GM15510 (cell line): ENCODE data around the gene GPR42.

Source experiments
- POLR2A ChIP-seq: IDR thresholded peaks from 3 replicates; pipeline ENCODE4 v1.6.1; 2011; ENCODE audit warnings: borderline replicate concordance; ENCODE audit not compliant: insufficient read length; ENCODE audit errors: extremely low read depth

The GPR42 gene

DNA sequence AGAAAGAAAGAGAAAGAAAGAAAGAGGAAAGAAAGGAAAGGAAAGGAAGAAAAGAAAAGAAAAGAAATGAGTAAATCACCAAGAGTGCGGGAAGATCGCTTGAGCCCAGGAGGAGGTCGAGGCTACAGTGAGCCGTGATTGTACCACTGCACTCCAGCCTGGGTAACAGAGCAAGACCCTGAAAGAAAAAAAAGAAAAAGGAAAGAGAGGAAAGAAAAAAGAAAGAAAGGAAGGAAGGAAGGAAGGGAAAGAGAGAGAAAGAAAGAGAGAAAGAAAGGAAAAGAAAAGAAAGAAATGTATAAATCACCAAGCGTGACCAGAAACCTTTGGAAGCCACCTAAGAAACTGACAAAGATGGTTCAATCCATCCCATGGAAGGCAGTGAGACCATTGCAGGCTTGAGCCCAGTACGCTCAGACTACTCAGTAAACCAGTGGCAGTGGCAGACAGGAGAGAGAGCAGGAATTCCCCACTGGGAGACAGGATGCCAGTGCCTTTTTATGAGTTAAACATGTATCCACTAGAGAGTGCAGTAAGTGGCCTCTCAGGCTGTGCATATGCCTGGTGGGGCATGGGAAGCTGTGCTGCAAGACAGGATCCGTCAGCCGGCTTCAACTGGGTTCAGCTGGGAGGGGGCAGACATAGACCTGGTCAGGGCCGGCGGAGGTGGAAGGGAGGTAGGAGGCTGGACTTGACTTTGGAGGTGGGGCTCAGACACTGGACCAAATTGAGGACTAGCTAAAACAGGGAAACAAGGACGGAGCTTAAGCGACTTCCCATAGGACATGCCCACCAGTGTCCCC lies 4.8 kb downstream of the GPR42 start:
- no peak for TF ChIP-seq POLR2A

GRCh38 chr19:35377656-35378055 lies 6.8 kb downstream of the GPR42 start:
- no peak for TF ChIP-seq POLR2A

GRCh38 chr19:35378356-35378755 lies 7.5 kb downstream of the GPR42 start:
- TF ChIP-seq POLR2A = no peak

GRCh38 chr19:35379992-35380391 lies 9.1 kb downstream of the GPR42 start:
- TF ChIP-seq POLR2A = no peak

- TF ChIP-seq POLR2A = no peak
Measured at GRCh38 chr19:35380450-35381124, 9.7 kb downstream of the GPR42 start.

GRCh38 chr19:35381318-35381717 lies 10.4 kb downstream of the GPR42 start:
- no peak for TF ChIP-seq POLR2A

- TF ChIP-seq POLR2A = no peak
Measured at GRCh38 chr19:35381926-35382325, 11.1 kb downstream of the GPR42 start.

GRCh38 chr19:35383536-35383935 lies 12.7 kb downstream of the GPR42 start:
- no peak for TF ChIP-seq POLR2A

DNA sequence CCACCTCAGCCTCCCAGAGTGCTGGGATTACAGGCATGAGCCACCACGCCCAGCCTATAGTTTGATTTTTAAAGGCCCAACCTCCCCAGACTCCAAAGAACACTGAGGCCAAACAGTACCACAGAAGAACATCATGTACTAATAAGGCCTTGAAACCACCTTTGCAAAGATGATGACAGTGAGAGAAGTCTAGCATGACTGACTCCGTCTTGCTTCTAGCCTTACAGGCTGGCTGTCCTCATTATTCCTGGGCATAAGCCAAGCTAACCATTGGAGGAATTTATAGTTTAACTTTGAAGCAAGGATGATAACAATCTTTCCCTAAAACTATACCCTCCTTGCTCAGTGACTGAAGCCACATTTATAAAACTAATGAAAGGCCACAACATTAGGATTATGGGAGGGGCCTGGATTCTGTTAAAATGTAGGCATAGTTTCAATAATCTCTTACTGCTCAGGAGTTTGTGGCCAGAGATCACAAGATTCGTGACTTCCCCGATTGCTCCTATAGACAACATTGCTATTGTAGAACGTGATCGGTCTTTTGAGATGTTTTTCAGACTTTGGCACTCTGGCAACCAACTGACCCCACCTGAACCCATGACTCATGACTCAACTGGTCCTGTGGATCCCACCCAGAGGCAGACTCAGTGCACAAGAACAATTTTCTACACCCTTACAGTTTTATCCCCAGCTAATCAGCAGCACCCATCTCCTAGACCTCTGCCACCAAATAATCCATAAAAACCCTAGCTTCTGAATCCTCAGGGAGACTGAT lies 17.6 kb downstream of the GPR42 start:
- TF ChIP-seq POLR2A = no peak

GRCh38 chr19:35389192-35389861 lies 18.5 kb downstream of the GPR42 start:
- no peak for TF ChIP-seq POLR2A

- no peak for TF ChIP-seq POLR2A
Measured at GRCh38 chr19:35392742-35393715, 22.2 kb downstream of the GPR42 start.

GRCh38 chr19:35395382-35396199 lies 24.7 kb downstream of the GPR42 start:
- no peak for TF ChIP-seq POLR2A
